HEK293T (cell line): ENCODE results near the gene ESPN.

Source experiments
- CTCF ChIA-PET: fragments of 350-600 bp; formaldehyde crosslinking; extraction: SDS; loops from one replicate; lab custom pipeline; 2021; ENCODE audit warnings: antibody characterized with exemption, inconsistent platforms; lab: Yijun Ruan, JAX
- POLR2A ChIA-PET: fragments of 350-600 bp; formaldehyde crosslinking; extraction: SDS; loops from one replicate; lab custom pipeline; 2020; ENCODE audit warnings: antibody characterized with exemption, inconsistent platforms; lab: Yijun Ruan, JAX
- DNase-seq: peaks from one replicate; pipeline ENCODE4 v3.0.0; 2012; ENCODE audit warnings: mixed read lengths; ENCODE audit errors: extremely low spot score
- ARNT ChIP-seq: fragments of 450-650 bp; IDR thresholded peaks from 2 replicates; pipeline ENCODE4 v1.6.1; 2017; ENCODE audit warnings: mild to moderate bottlenecking
- BHLHE40 ChIP-seq: fragments of 450-650 bp; IDR thresholded peaks from 2 replicates; pipeline ENCODE4 v1.6.1; 2016; ENCODE audit warnings: mild to moderate bottlenecking, moderate library complexity, borderline replicate concordance
- CTBP1 ChIP-seq: fragments of 450-650 bp; IDR thresholded peaks from 2 replicates; pipeline ENCODE4 v1.6.1; 2016; ENCODE audit warnings: borderline replicate concordance
- ELF4 ChIP-seq: fragments of 450-650 bp; IDR thresholded peaks from 2 replicates; pipeline ENCODE4 v1.6.1; 2017; ENCODE audit warnings: antibody characterized with exemption
- FOXA1 ChIP-seq: fragments of 450-650 bp; IDR thresholded peaks from 2 replicates; pipeline ENCODE4 v1.6.1; 2016; ENCODE audit warnings: mild to moderate bottlenecking
- FOXK2 ChIP-seq: fragments of 450-650 bp; IDR thresholded peaks from 2 replicates; pipeline ENCODE4 v1.6.1; 2016; ENCODE audit warnings: mild to moderate bottlenecking
- FOXM1 ChIP-seq: fragments of 450-650 bp; IDR thresholded peaks from 2 replicates; pipeline ENCODE4 v1.6.1; 2017; ENCODE audit warnings: mild to moderate bottlenecking, borderline replicate concordance
- HDGF ChIP-seq: fragments of 450-650 bp; IDR thresholded peaks from 2 replicates; pipeline ENCODE4 v1.6.1; 2017; ENCODE audit warnings: antibody characterized with exemption, borderline replicate concordance
- L3MBTL2 ChIP-seq: fragments of 450-650 bp; conservative IDR thresholded peaks from 2 replicates; pipeline ENCODE4 v1.6.1; 2016; ENCODE audit warnings: mild to moderate bottlenecking
- LEF1 ChIP-seq: fragments of 450-650 bp; IDR thresholded peaks from 2 replicates; pipeline ENCODE4 v1.6.1; 2017; ENCODE audit warnings: mild to moderate bottlenecking, borderline replicate concordance
- NFRKB ChIP-seq: fragments of 450-650 bp; IDR thresholded peaks from 2 replicates; pipeline ENCODE4 v1.6.1; 2016; ENCODE audit warnings: mild to moderate bottlenecking, moderate library complexity
- PKNOX1 ChIP-seq: fragments of 450-650 bp; IDR thresholded peaks from 2 replicates; pipeline ENCODE4 v1.6.1; 2016
- SP1 ChIP-seq: fragments of 450-650 bp; IDR thresholded peaks from 2 replicates; pipeline ENCODE4 v1.6.1; 2017
- SUZ12 ChIP-seq: fragments of 450-650 bp; IDR thresholded peaks from 2 replicates; pipeline ENCODE4 v1.6.1; 2016; ENCODE audit warnings: mild to moderate bottlenecking
- TARDBP ChIP-seq: fragments of 450-650 bp; IDR thresholded peaks from 2 replicates; pipeline ENCODE4 v1.6.1; 2016
- ZNF384 ChIP-seq: fragments of 450-650 bp; IDR thresholded peaks from 2 replicates; pipeline ENCODE4 v1.6.1; 2016

ESPN gene

DNA sequence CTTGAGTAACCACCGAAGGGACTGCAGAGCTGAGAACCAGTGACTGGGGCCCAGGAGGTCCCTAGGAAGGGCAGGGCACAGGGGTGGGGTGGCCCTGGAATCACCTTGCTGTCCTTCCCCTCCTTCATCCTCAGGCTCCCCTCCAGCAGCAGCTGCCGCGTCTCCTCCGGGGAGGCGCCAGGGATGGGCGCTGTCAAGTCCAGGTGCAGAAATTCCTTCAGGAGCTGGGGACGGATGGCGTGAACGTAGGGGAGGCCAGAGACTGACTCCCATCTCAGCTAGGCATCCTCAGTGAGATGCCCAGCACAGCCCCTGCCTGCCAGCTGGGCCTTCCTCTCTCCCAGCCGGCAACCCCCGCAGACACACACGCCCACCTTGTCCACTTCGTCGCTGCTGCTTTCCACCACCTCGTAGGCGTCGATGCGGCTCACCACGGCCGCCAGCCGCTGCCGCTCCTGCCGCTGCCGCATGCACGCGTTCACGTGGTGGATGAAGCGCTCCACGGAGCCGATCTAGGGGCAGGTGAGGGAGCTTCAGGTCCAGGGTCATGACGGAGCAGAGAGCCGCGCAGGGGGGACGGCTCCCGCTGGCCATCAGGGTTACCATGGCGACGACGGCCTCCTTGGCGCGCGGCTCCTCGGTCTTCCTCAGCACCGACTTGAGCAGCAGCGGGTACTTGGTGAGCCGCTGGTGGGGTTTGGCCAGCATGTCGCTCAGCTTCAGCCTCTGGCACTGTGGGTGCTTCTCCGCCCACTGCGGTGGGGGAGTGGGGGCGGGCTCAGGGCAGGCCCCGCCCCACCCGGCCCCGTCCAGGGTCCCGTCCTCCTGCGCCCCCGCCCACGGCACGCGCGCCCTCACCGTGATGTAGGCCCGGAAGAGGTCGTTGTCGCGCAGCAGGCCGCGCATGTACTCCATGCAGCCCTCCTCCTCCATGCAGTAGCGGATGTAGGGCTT, 45.8 kb downstream of the ESPN start:
- DNase-seq, result no peak
- ChIA-PET CTCF (no interaction called here), POLR2A (no interaction called here)
- TF ChIP-seq FOXM1, result no peak
- TF ChIP-seq CTBP1, result no peak
- no peak for TF ChIP-seq NFRKB
- TF ChIP-seq TARDBP, result no peak
- TF ChIP-seq LEF1, result no peak
- TF ChIP-seq SUZ12, result no peak
- TF ChIP-seq PKNOX1, result no peak
- no peak for TF ChIP-seq BHLHE40
- TF ChIP-seq ARNT, result no peak

DNA sequence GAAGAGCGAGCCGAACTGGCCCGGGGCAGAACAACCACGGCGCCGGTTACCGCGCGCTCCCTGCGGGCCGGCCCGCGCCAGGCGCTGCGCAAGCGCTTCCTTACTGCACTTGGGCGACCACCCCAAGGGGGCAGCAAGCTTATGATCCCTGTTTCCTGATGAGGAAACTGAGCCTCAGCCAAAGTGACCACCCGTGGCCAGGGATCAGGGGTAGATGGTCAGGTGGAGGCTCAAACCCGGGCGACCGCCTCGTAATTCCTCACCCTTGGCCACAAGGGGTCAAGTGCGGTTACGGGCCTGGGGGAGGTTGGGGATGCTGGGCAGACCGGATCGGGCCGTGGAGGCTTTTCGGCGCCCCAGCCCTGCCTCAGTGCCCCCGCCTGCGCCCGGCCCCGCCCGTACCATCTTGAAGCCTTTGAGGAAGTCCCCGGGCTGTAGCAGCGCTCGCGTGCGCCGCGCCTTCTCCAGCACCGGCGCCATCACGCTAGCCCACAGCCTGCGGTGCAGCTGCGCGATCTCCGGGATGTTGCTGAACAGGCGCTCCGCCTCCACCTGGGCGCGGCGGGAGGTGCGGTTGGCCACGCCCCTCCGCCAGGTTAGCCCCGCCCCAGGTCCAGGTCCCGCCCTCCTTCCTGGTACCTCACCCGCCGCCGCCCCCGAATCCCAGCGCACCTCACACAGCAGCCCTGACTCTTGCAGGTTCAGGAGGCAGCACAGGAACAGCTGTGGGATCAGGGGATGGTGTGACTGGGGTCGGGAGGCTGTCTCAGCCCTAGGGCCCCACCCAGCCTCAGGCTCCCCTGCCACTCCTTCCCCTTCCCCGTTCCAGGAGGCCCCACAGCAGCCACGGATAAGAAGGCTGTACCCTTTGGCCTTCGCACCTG, 46.8 kb downstream of the ESPN start:
- CTCF ChIA-PET, result interaction anchor here (1.1 to 1.4 kb wide), 2 partner anchors 8 to 10 kb away, joined by 3 to 4 read pairs; no protein-coding TSS in a partner anchor
- POLR2A ChIA-PET, result no interaction called here
- DNase-seq, result no peak
- TF ChIP-seq ARNT (no peak), ZNF384 (no peak), ELF4 (no peak), FOXK2 (no peak), CTBP1 (no peak), LEF1 (no peak), L3MBTL2 (no peak), TARDBP (no peak), PKNOX1 (no peak), BHLHE40 (no peak), SP1 (no peak), FOXA1 (no peak), HDGF (no peak), NFRKB (no peak)

GRCh38 chr1:6471970-6472368, 47.4 kb downstream of the ESPN start:
- POLR2A ChIA-PET, result no interaction called here

GRCh38 chr1:6472391-6472790, 47.8 kb downstream of the ESPN start:
- no peak for DNase-seq
- CTCF ChIA-PET, result interaction anchor here (1.1 to 1.4 kb wide), 2 partner anchors 10 to 11 kb away, joined by 3 to 4 read pairs; no protein-coding TSS in a partner anchor
- TF ChIP-seq NFRKB (no peak), ZNF384 (no peak), CTBP1 (no peak), FOXM1 (no peak), LEF1 (no peak), BHLHE40 (no peak), HDGF (no peak), PKNOX1 (no peak), ELF4 (no peak), FOXK2 (no peak)
- POLR2A ChIA-PET, result no interaction called here

More at GRCh38 chr1:6471970-6472368, 47.4 kb downstream of the ESPN start:
- DNase-seq, result no peak
- CTCF ChIA-PET, result interaction anchor here (1.1 to 1.4 kb wide), 2 partner anchors 9 to 11 kb away, joined by 3 to 4 read pairs; no protein-coding TSS in a partner anchor
- TF ChIP-seq HDGF (no peak), PKNOX1 (no peak), BHLHE40 (no peak), LEF1 (no peak), ARNT (no peak), CTBP1 (no peak), FOXA1 (no peak), FOXK2 (no peak), L3MBTL2 (no peak), NFRKB (no peak)

GRCh38 chr1:6473156-6473555, 48.6 kb downstream of the ESPN start:
- ChIA-PET CTCF (interaction anchor here (1.4 kb wide), 1 partner anchor 12 kb away, joined by 3 read pairs; no protein-coding TSS in a partner anchor), POLR2A (no interaction called here)

More at GRCh38 chr1:6473156-6473555, 48.6 kb downstream of the ESPN start:
- TF ChIP-seq BHLHE40 (no peak), LEF1 (no peak), ZNF384 (no peak), ELF4 (no peak), PKNOX1 (no peak), NFRKB (no peak), FOXK2 (no peak), CTBP1 (no peak)
- DNase-seq, result no peak
